ENCODE results near the gene HSD17B3.
A peak's percentile ranks its signal among the peaks of the same experiment; 100 is the strongest.

HSD17B3 gene

GRCh38 chr9:96217754-96218693 is 84.0 kb downstream of the HSD17B3 start:
- H3K27me3 ChIP-seq (ENCODE audit: insufficient read depth, low read length, poor library complexity, severe bottlenecking) = no peaks in the 10 kb centered on the region
- H3K79me2 ChIP-seq (ENCODE audit: insufficient read depth, low read length) = no peaks in the 10 kb centered on the region
- no peaks in the 10 kb centered on the region for H3K9me3 ChIP-seq (ENCODE audit: insufficient read depth, low read depth, low read length)
- H3K9me2 ChIP-seq (replicated peaks; ENCODE audit: low read depth, low read length) = no peaks in the 10 kb centered on the region
- peak overlapping the region; percentile 48 for H3K4me3 ChIP-seq (ENCODE audit: low read length, poor library complexity, severe bottlenecking)
- no peak for TF ChIP-seq EZH2phosphoT487 (IDR thresholded peaks at IDR 0.05; ENCODE audit: borderline replicate concordance)
- peak; percentile 84 for TF ChIP-seq CTCF (conservative IDR thresholded peaks at IDR 0.05; ENCODE audit: low read length)
- peaks cover 6% of the 10 kb centered on the region for H3K4me1 ChIP-seq (ENCODE audit: insufficient read depth, low read length, poor library complexity, severe bottlenecking)
- H2AFZ ChIP-seq (ENCODE audit: low read length) = peak overlapping the region; percentile 13; the same call in 1 of the 2 replicates
- H4K20me1 ChIP-seq (ENCODE audit: insufficient read depth, low read length, poor library complexity, severe bottlenecking) = no peaks in the 10 kb centered on the region
- H3K36me3 ChIP-seq (ENCODE audit: insufficient read depth, low read length) = no peaks in the 10 kb centered on the region
- H3K9ac ChIP-seq (ENCODE audit: low read depth, low read length, poor library complexity, severe bottlenecking) = no peak overlapping the region
- H3K4me2 ChIP-seq (ENCODE audit: low read depth, low read length, poor library complexity, severe bottlenecking) = peak overlapping the region; percentile 51
- H3F3A ChIP-seq (ENCODE audit: low read depth) = no peaks in the 10 kb centered on the region

- H3K4me2 ChIP-seq (ENCODE audit: low read depth, low read length, poor library complexity, severe bottlenecking) = no peak overlapping the region
- no peaks in the 10 kb centered on the region for H3K9me2 ChIP-seq (replicated peaks; ENCODE audit: low read depth, low read length)
- no peaks in the 10 kb centered on the region for H3K36me3 ChIP-seq (ENCODE audit: insufficient read depth, low read length)
- H4K20me1 ChIP-seq (ENCODE audit: insufficient read depth, low read length, poor library complexity, severe bottlenecking) = no peaks in the 10 kb centered on the region
- H3K27me3 ChIP-seq (ENCODE audit: insufficient read depth, low read length, poor library complexity, severe bottlenecking) = no peaks in the 10 kb centered on the region
- no peak overlapping the region for H3K9ac ChIP-seq (ENCODE audit: low read depth, low read length, poor library complexity, severe bottlenecking)
- H3F3A ChIP-seq (ENCODE audit: low read depth) = no peaks in the 10 kb centered on the region
- no peaks in the 10 kb centered on the region for H3K9me3 ChIP-seq (ENCODE audit: insufficient read depth, low read depth, low read length)
- H3K4me1 ChIP-seq (ENCODE audit: insufficient read depth, low read length, poor library complexity, severe bottlenecking) = peaks cover 6% of the 10 kb centered on the region
- TF ChIP-seq CTCF (conservative IDR thresholded peaks at IDR 0.05; ENCODE audit: low read length) (no peak), EZH2phosphoT487 (IDR thresholded peaks at IDR 0.05; ENCODE audit: borderline replicate concordance) (no peak)
- no peaks in the 10 kb centered on the region for H3K79me2 ChIP-seq (ENCODE audit: insufficient read depth, low read length)
- H2AFZ ChIP-seq (ENCODE audit: low read length) = no peak overlapping the region
- no peak overlapping the region for H3K4me3 ChIP-seq (ENCODE audit: low read length, poor library complexity, severe bottlenecking)
These were observed 84.7 kb downstream of the HSD17B3 start for GRCh38 chr9:96217294-96217707.

- Histone ChIP-seq H3K27me3 (ENCODE audit: insufficient read depth, low read length, poor library complexity, severe bottlenecking) (no peaks in the 10 kb centered on the region), H3K4me3 (ENCODE audit: low read length, poor library complexity, severe bottlenecking) (no peak overlapping the region), H3K36me3 (ENCODE audit: insufficient read depth, low read length) (no peaks in the 10 kb centered on the region), H3K9me2 (replicated peaks; ENCODE audit: low read depth, low read length) (no peaks in the 10 kb centered on the region), H2AFZ (ENCODE audit: low read length) (no peak overlapping the region), H3F3A (ENCODE audit: low read depth) (no peaks in the 10 kb centered on the region), H4K20me1 (ENCODE audit: insufficient read depth, low read length, poor library complexity, severe bottlenecking) (no peaks in the 10 kb centered on the region), H3K4me2 (ENCODE audit: low read depth, low read length, poor library complexity, severe bottlenecking) (no peak overlapping the region), H3K9me3 (ENCODE audit: insufficient read depth, low read depth, low read length) (no peaks in the 10 kb centered on the region), H3K4me1 (ENCODE audit: insufficient read depth, low read length, poor library complexity, severe bottlenecking) (peaks cover 6% of the 10 kb centered on the region), H3K9ac (ENCODE audit: low read depth, low read length, poor library complexity, severe bottlenecking) (no peak overlapping the region), H3K79me2 (ENCODE audit: insufficient read depth, low read length) (no peaks in the 10 kb centered on the region)
- TF ChIP-seq CTCF (conservative IDR thresholded peaks at IDR 0.05; ENCODE audit: low read length) = no peak
- no peak for TF ChIP-seq EZH2phosphoT487 (IDR thresholded peaks at IDR 0.05; ENCODE audit: borderline replicate concordance)
These were observed 85.4 kb downstream of the HSD17B3 start for GRCh38 chr9:96216583-96216982.
